Measurements from ENCODE around the gene P3H1. TPM values are rescaled to one million over a fixed set of nuclear protein-coding genes. Genes with fewer than 3 reads are reported as not detected.
"Not testable (repeated sequence)": the region's sequence is repeated elsewhere in the genome, so short reads cannot be mapped to it uniquely, and the experiment has no call there.

Gene P3H1
- total RNA-seq, 1 donor from 2014 or later = 178 TPM

- Mint-ChIP-seq H3K4me1 (ENCODE audit: unreplicated experiment) (no peaks in the 10 kb centered on the region), H3K9me3 (ENCODE audit: unreplicated experiment) (no peaks in the 10 kb centered on the region), H3K27me3 (ENCODE audit: unreplicated experiment) (no peaks in the 10 kb centered on the region), H3K4me3 (ENCODE audit: unreplicated experiment) (no peak overlapping the region), H3K36me3 (ENCODE audit: low read depth, unreplicated experiment) (no peaks in the 10 kb centered on the region), H3K27ac (ENCODE audit: unreplicated experiment) (no peak overlapping the region)
- no peak for DNase-seq (ENCODE audit: low spot score)
- TF ChIP-seq CTCF (IDR thresholded peaks at IDR 0.05; ENCODE audit: unreplicated experiment) = no peak
Observed at GRCh38 chr1:42720868-42721267, 46.0 kb downstream of the P3H1 start.

- H3K4me1 Mint-ChIP-seq (ENCODE audit: unreplicated experiment); H3K27ac Mint-ChIP-seq (ENCODE audit: unreplicated experiment); H3K27me3 Mint-ChIP-seq (ENCODE audit: unreplicated experiment); H3K9me3 Mint-ChIP-seq (ENCODE audit: unreplicated experiment); H3K4me3 Mint-ChIP-seq (ENCODE audit: unreplicated experiment); DNase-seq (ENCODE audit: low spot score); H3K36me3 Mint-ChIP-seq (ENCODE audit: low read depth, unreplicated experiment): not testable (repeated sequence)
Observed at GRCh38 chr1:42714441-42714840, 52.4 kb downstream of the P3H1 start.

GRCh38 chr1:42713293-42713692 is 53.5 kb downstream of the P3H1 start:
- no peak for TF ChIP-seq CTCF (IDR thresholded peaks at IDR 0.05; ENCODE audit: unreplicated experiment)
- H3K4me3 Mint-ChIP-seq (ENCODE audit: unreplicated experiment) = no peak overlapping the region
- DNase-seq (ENCODE audit: low spot score) = no peak

GRCh38 chr1:42712808-42713207 is 54.0 kb downstream of the P3H1 start:
- not testable (repeated sequence) for H3K36me3 Mint-ChIP-seq (ENCODE audit: low read depth, unreplicated experiment); H3K27ac Mint-ChIP-seq (ENCODE audit: unreplicated experiment); DNase-seq (ENCODE audit: low spot score); H3K4me1 Mint-ChIP-seq (ENCODE audit: unreplicated experiment); H3K4me3 Mint-ChIP-seq (ENCODE audit: unreplicated experiment); H3K9me3 Mint-ChIP-seq (ENCODE audit: unreplicated experiment); H3K27me3 Mint-ChIP-seq (ENCODE audit: unreplicated experiment)

More at GRCh38 chr1:42713293-42713692, 53.5 kb downstream of the P3H1 start:
- Mint-ChIP-seq H3K36me3 (ENCODE audit: low read depth, unreplicated experiment) (peaks cover 5% of the 10 kb centered on the region), H3K27ac (ENCODE audit: unreplicated experiment) (no peak overlapping the region), H3K4me1 (ENCODE audit: unreplicated experiment) (no peaks in the 10 kb centered on the region), H3K27me3 (ENCODE audit: unreplicated experiment) (peaks cover 2% of the 10 kb centered on the region), H3K9me3 (ENCODE audit: unreplicated experiment) (no peaks in the 10 kb centered on the region)

GRCh38 chr1:42703888-42704464 is 62.9 kb downstream of the P3H1 start:
- Mint-ChIP-seq H3K4me1 (ENCODE audit: unreplicated experiment) (no peaks in the 10 kb centered on the region), H3K4me3 (ENCODE audit: unreplicated experiment) (no peak overlapping the region), H3K27ac (ENCODE audit: unreplicated experiment) (no peak overlapping the region), H3K9me3 (ENCODE audit: unreplicated experiment) (no peaks in the 10 kb centered on the region), H3K36me3 (ENCODE audit: low read depth, unreplicated experiment) (peaks cover 57% of the 10 kb centered on the region), H3K27me3 (ENCODE audit: unreplicated experiment) (peaks cover 2% of the 10 kb centered on the region)
- no peak for TF ChIP-seq CTCF (IDR thresholded peaks at IDR 0.05; ENCODE audit: unreplicated experiment)
- no peak for DNase-seq (ENCODE audit: low spot score)

GRCh38 chr1:42700006-42700405 is 66.8 kb downstream of the P3H1 start:
- Mint-ChIP-seq H3K4me3 (ENCODE audit: unreplicated experiment) (no peak overlapping the region), H3K36me3 (ENCODE audit: low read depth, unreplicated experiment) (peaks cover 76% of the 10 kb centered on the region), H3K4me1 (ENCODE audit: unreplicated experiment) (no peaks in the 10 kb centered on the region), H3K27ac (ENCODE audit: unreplicated experiment) (no peak overlapping the region), H3K27me3 (ENCODE audit: unreplicated experiment) (peaks cover 2% of the 10 kb centered on the region), H3K9me3 (ENCODE audit: unreplicated experiment) (no peaks in the 10 kb centered on the region)
- no peak for TF ChIP-seq CTCF (IDR thresholded peaks at IDR 0.05; ENCODE audit: unreplicated experiment)
- no peak for DNase-seq (ENCODE audit: low spot score)

All from endothelial cell (in vitro differentiated cells).